Keratinocyte (primary cell): ENCODE results near the gene KATNB1. TPM values are rescaled to one million over a fixed set of nuclear protein-coding genes. Genes with fewer than 3 reads are reported as not detected.

Source experiments
- DNase-seq: peaks from one replicate; pipeline ENCODE4 v3.0.0-alpha.2; 2011; ENCODE audit warnings: low read depth, missing footprints, low spot score
- FAIRE-seq: peaks from 2 replicates; lab custom pipeline; 2011; peaks lifted over from hg19 to GRCh38; lab: Jason Lieb, UNC
- H2AFZ ChIP-seq: 2 replicates; pipeline ENCODE4 v1.6.0; 2012; ENCODE audit warnings: low read length, control low read depth, inconsistent platforms; ENCODE audit not compliant: control insufficient read depth
- H3K27ac ChIP-seq: 2 replicates; pipeline ENCODE4 v1.5.1; 2011; ENCODE audit warnings: low read length; ENCODE audit not compliant: control insufficient read depth, insufficient read depth
- H3K27me3 ChIP-seq: 3 replicates; pipeline ENCODE4 v1.6.0; 2011; ENCODE audit warnings: low read length; ENCODE audit not compliant: control insufficient read depth, insufficient read depth; ENCODE audit errors: extremely low read depth
- H3K36me3 ChIP-seq, 2 experiments: 2 replicates in 1 of 2; 3 replicates in 1 of 2; pipeline ENCODE4 v1.5.1; 2011; ENCODE audit warnings: low read length in 2 of 2, mild to moderate bottlenecking in 1 of 2; ENCODE audit not compliant: control insufficient read depth in 2 of 2, insufficient read depth in 2 of 2; ENCODE audit errors: extremely low read depth in 1 of 2
- H3K4me1 ChIP-seq: 3 replicates; pipeline ENCODE4 v1.5.1; 2011; ENCODE audit warnings: low read length; ENCODE audit not compliant: control insufficient read depth, insufficient read depth; ENCODE audit errors: extremely low read depth
- H3K4me2 ChIP-seq: 3 replicates; pipeline ENCODE4 v1.6.0; 2011; ENCODE audit warnings: low read depth, low read length; ENCODE audit not compliant: control insufficient read depth, insufficient read depth; ENCODE audit errors: extremely low read depth
- H3K4me3 ChIP-seq, 3 experiments: fragments of 200-600 bp in 1 of 3; sonication (generic) in 1 of 3; 2 replicates in 2 of 3; 3 replicates in 1 of 3; pipeline ENCODE4 v1.5.1; 2011 to 2016; ENCODE audit warnings: low read length in 3 of 3, mild to moderate bottlenecking in 3 of 3, control low read depth in 2 of 3, inconsistent platforms in 1 of 3, low read depth in 1 of 3, mixed read lengths in 1 of 3, mixed run types in 1 of 3, moderate library complexity in 1 of 3; ENCODE audit not compliant: control insufficient read depth in 2 of 3, insufficient read depth in 2 of 3; ENCODE audit errors: extremely low read depth in 1 of 3
- H3K79me2 ChIP-seq: 2 replicates; pipeline ENCODE4 v1.6.0; 2012; ENCODE audit warnings: low read length; ENCODE audit not compliant: control insufficient read depth, insufficient read depth
- H3K9ac ChIP-seq: 3 replicates; pipeline ENCODE4 v1.6.0; 2011; ENCODE audit warnings: low read length; ENCODE audit not compliant: control insufficient read depth, insufficient read depth; ENCODE audit errors: extremely low read depth
- H3K9me1 ChIP-seq: 3 replicates; pipeline ENCODE4 v1.6.0; 2011; ENCODE audit warnings: low read length; ENCODE audit not compliant: control insufficient read depth, insufficient read depth; ENCODE audit errors: extremely low read depth
- H3K9me3 ChIP-seq: 2 replicates; pipeline ENCODE4 v1.5.1; 2012; ENCODE audit warnings: low read depth, low read length; ENCODE audit not compliant: control insufficient read depth
- H4K20me1 ChIP-seq: 3 replicates; pipeline ENCODE4 v1.6.0; 2011; ENCODE audit warnings: low read length; ENCODE audit not compliant: control insufficient read depth, insufficient read depth; ENCODE audit errors: extremely low read depth
- EZH2 ChIP-seq: IDR thresholded peaks from one replicate; pipeline ENCODE4 v1.6.1; 2012; ENCODE audit warnings: inconsistent platforms, mild to moderate bottlenecking, low read length, moderate library complexity
- dilution Hi-C: fragments of 300-500 bp; cut with MboI; formaldehyde crosslinking; loops from one replicate; pipeline ENCODE4 v1.7.0; 2020; ENCODE audit warnings: low sequenced_read_pairs; ENCODE audit not compliant: extremely low pct_ligation_motif_present
- polyA plus RNA-seq, 5 experiments: library from polyadenylated mRNA; depleted of rRNA in 3 of 5; stranded (reverse) in 3 of 5; stranded (forward) in 1 of 5; unstranded in 1 of 5; fragments of >200 nt; gene quantifications; 1 replicate in 1 of 5; 2 replicates in 3 of 5; 3 replicates in 1 of 5; pipeline versions ENCODE4 v1.2.1 to v1.2.3, GENCODE V29; 2011 to 2012; ENCODE audit warnings: missing spikeins in 2 of 5, low read depth in 1 of 5, low replicate concordance in 1 of 5
- TF ChIP-seq, protein P1 (sequence below), 3 experiments: IDR thresholded peaks in 1 of 3; conservative IDR thresholded peaks in 1 of 3; optimal IDR thresholded peaks in 1 of 3; 2 replicates in 2 of 3; 3 replicates in 1 of 3; pipeline versions ENCODE3 to v1.5.1; 2011; ENCODE audit warnings: low read length in 3 of 3, mild to moderate bottlenecking in 3 of 3, moderate library complexity in 2 of 3, control low read depth in 1 of 3, inconsistent platforms in 1 of 3; ENCODE audit not compliant: insufficient read depth in 2 of 3; ENCODE audit errors: extremely low read depth in 1 of 3

The KATNB1 gene
- polyA plus RNA-seq, 1 donor (not counting 4 experiments of a cell fraction or from before 2014, with no cell fraction given), result 18.9 TPM

DNA sequence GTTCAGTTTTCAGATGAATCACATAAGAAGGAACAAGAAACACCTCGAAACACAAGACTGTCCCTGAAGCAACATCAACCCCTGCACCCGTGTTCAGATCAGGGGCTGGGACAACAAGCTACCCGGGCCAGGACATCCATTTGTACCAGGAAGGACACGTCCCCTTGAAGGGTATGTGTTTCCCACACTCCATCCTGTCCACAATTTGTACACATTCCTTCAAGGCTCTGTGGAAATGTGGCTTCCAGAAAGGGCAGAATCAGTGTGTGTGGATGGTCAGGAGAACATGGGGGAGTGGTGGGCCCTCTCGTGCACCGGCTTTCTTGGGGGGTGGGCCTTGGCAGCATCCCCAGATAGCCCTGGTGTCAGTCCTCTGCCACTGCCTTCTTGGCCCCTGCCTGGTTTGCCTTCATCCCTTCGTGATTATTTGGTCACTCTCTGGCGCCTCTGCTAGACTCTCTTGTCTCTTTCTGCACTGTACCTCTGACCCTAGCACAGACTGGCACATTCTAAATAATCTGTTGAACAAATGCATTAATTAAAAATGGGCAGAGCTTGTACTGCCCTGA is 56.4 kb downstream of the KATNB1 start:
- no peak overlapping the region for H3K4me2 ChIP-seq
- H3K27ac ChIP-seq, result no peak overlapping the region
- no peaks in the 10 kb centered on the region for H3K27me3 ChIP-seq
- DNase-seq (no peak), FAIRE-seq (no peak)
- no peak overlapping the region for H2AFZ ChIP-seq
- dilution Hi-C loops, result no loop called here
- no peak overlapping the region for H3K4me3 ChIP-seq
- no peaks in the 10 kb centered on the region for H3K9me1 ChIP-seq
- H3K9me3 ChIP-seq, result no peaks in the 10 kb centered on the region
- TF ChIP-seq EZH2, result no peak
- TF ChIP-seq, protein P1, sequence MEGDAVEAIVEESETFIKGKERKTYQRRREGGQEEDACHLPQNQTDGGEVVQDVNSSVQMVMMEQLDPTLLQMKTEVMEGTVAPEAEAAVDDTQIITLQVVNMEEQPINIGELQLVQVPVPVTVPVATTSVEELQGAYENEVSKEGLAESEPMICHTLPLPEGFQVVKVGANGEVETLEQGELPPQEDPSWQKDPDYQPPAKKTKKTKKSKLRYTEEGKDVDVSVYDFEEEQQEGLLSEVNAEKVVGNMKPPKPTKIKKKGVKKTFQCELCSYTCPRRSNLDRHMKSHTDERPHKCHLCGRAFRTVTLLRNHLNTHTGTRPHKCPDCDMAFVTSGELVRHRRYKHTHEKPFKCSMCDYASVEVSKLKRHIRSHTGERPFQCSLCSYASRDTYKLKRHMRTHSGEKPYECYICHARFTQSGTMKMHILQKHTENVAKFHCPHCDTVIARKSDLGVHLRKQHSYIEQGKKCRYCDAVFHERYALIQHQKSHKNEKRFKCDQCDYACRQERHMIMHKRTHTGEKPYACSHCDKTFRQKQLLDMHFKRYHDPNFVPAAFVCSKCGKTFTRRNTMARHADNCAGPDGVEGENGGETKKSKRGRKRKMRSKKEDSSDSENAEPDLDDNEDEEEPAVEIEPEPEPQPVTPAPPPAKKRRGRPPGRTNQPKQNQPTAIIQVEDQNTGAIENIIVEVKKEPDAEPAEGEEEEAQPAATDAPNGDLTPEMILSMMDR (optimal IDR thresholded peaks at IDR 0.05 in 1 of 3, IDR thresholded peaks at IDR 0.05 in 1 of 3, conservative IDR thresholded peaks at IDR 0.05 in 1 of 3; ENCODE audit: extremely low read depth in 1 of 3, insufficient read depth in 2 of 3, low read length in 3 of 3), result no peak
- peaks cover 29 to 31% of the 10 kb centered on the region in 2 experiments for H3K36me3 ChIP-seq
- H3K4me1 ChIP-seq, result peaks cover 11% of the 10 kb centered on the region
- H3K79me2 ChIP-seq, result peaks cover 24% of the 10 kb centered on the region
- no peak overlapping the region for H3K9ac ChIP-seq
- H4K20me1 ChIP-seq, result no peaks in the 10 kb centered on the region

DNA sequence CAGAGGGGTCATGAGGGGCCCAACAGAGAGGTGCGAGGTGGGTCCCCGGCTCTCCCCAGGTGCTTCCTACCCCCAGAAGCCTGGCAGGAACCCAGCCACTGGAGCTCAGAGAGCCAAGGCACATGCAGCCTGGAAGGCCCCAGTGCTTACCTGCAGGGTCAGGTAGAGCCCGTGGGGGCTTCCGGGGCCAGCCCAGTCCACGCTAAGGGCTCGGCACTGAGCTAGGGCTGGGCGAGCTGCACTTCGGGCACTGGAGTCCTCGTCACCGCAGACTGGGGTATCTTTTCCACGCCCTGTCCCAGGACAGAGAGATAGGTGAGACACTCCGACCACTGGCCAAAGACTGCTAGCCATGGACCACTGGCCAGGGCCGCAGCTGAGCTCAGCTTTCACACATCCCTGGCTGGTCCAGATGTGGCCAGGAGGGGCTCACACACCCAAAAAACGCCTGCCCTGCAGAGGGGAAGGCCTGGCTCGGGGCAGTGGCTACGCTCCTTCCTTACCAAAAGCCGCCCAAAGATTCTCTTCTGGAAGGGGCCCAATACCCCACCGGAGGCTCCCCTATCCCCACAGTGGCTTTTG is 59.4 kb downstream of the KATNB1 start:
- H3K79me2 ChIP-seq, result peaks cover 34% of the 10 kb centered on the region
- H3K27ac ChIP-seq, result no peak overlapping the region
- DNase-seq, result no peak
- no peak overlapping the region for H3K9ac ChIP-seq
- dilution Hi-C loops, result no loop called here
- H3K4me2 ChIP-seq, result no peak overlapping the region
- H3K4me1 ChIP-seq, result peaks cover 33% of the 10 kb centered on the region
- no peak overlapping the region for H2AFZ ChIP-seq
- H4K20me1 ChIP-seq, result no peaks in the 10 kb centered on the region
- no peaks in the 10 kb centered on the region for H3K9me3 ChIP-seq
- TF ChIP-seq, protein P1 (optimal IDR thresholded peaks at IDR 0.05 in 1 of 3, IDR thresholded peaks at IDR 0.05 in 1 of 3, conservative IDR thresholded peaks at IDR 0.05 in 1 of 3; ENCODE audit: extremely low read depth in 1 of 3, insufficient read depth in 2 of 3, low read length in 3 of 3), result no peak
- no peak for FAIRE-seq
- H3K27me3 ChIP-seq, result no peaks in the 10 kb centered on the region
- H3K9me1 ChIP-seq, result no peaks in the 10 kb centered on the region
- H3K4me3 ChIP-seq, result no peak overlapping the region
- peaks cover 16 to 24% of the 10 kb centered on the region in 2 experiments for H3K36me3 ChIP-seq
